Left lobe of liver (tissue), 2 donors: Measurements from ENCODE around the gene C10orf90. TPM values are rescaled to one million over a fixed set of nuclear protein-coding genes. Genes with fewer than 3 reads are reported as not detected.
"Not testable (repeated sequence)": the region's sequence is repeated elsewhere in the genome, so short reads cannot be mapped to it uniquely, and the experiment has no call there.

Experiments
- ATAC-seq: fragments of 200-7000 bp; cut with Tn5 transposase; one replicate; pipeline ENCODE4 v1.9.1; 2020; ENCODE audit warnings: mild to moderate bottlenecking, moderate library complexity
- DNase-seq: peaks from one replicate; pipeline ENCODE4 v3.0.0-alpha.2; 2020; ENCODE audit warnings: low spot score
- total RNA-seq: library from RNA; stranded (reverse); gene quantifications from one replicate; pipeline ENCODE4 v1.2.1, GENCODE V29; 2021
- donor health status: DM: no; HTN: no; CAD: no; lungs with moderate emphysema.
- donor health status: DM: no; HTN: yes; CAD: no.

Gene C10orf90
- total RNA-seq, 1 donor from 2014 or later, result 0.18 TPM

DNA sequence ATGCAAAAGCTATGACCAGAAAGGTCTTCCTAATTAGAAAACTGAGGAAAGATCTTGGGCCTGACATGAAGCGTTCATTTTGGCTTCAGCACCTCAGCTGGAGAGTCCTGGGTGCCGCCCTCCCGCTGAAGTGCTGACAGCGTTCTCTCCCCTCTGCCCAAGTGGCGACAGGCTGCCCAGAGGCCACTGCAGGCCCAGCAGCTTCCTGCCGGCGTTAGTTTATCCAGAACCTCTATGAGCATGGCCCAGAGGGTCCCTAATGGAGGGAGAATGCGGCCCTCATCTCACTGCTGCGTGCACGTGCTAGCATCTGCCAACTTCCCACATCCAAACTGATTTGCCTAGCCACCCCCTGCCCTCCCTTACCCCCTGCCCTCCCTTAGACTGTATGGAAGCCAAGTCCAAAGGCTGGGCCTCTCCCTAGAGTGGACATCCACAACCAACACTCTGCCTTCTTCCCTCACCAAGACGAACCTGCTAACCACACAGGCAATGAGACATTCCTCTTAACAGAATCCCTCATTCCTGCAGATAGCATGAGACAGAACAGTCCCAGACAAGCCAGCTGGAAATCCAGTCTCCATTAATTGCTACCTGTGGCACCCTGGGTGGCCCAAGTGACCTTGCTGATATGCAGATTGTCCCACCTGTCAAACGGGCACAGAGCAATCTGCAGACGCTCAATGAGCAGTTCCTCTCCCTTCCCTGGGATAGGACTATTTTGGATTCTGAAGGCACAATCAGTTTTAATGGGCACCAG, 108.4 kb downstream of the C10orf90 start:
- no peak for DNase-seq
- no peak for ATAC-seq

GRCh38 chr10:126561294-126561920, 109.1 kb downstream of the C10orf90 start:
- no peak for DNase-seq

GRCh38 chr10:126558881-126559280, 111.6 kb downstream of the C10orf90 start:
- no peak for DNase-seq
- no peak for ATAC-seq

More at GRCh38 chr10:126561294-126561920, 109.1 kb downstream of the C10orf90 start:
- peak; percentile 48 for ATAC-seq

DNA sequence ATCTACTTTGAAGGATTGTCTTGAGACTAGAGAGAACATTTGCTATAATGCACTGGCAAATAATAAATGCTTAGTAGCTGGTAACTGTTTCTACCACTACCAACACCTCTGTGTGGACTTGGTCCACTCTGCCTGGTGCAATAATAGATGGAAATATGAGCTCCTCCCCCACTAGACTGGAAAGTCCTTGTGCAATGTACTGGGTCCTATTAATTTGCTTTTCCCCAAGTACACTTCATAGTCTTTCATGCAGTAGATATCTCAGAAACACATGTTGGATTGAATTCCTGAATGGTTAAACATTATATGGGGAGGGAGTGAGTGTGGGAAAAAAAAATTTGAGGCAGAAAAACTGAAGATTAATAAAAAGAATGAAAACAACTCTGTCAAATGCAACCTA, 119.3 kb downstream of the C10orf90 start:
- no peak for DNase-seq
- no peak for ATAC-seq

DNA sequence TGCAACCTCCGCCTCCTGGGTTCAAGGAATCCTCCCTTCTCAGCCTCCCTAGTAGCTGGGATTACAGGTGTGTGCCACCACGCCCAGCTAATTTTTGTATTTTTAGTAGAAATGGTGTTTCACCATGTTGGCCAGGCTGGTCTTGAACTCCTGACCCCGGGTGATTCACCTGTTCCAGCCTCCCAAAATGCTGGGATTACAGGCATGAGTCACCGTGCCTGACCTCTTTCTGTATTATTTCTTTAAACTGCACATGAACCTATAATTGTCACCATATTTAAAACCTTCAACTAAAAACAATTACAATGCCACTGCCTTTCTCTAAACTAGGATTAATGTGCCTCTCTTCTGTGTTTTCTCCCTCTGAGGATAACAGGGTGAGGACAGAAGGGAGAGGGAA, 119.9 kb downstream of the C10orf90 start:
- not testable (repeated sequence) for ATAC-seq, DNase-seq

GRCh38 chr10:126549344-126549743, 121.1 kb downstream of the C10orf90 start:
- ATAC-seq, result no peak

DNA sequence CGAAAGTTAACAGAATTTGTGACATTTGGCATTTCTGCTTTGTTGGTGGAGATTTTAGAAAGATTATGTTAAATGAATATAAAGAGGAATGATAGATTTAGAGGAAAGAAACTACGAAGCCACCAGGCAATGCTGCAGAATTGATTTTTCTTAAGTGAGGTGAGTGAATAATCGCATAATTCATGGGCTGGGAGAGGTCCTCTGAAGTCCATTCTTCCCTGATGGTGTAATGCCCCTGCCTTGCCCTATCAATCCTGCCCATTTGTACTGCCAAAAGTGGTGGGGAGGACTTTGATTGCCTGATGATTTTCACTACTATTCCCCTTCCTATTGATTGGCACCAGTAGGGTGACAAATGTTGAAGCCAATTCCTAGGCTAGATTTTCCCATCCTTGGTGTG, 125.9 kb downstream of the C10orf90 start:
- no peak for DNase-seq
- no peak for ATAC-seq

More at GRCh38 chr10:126549344-126549743, 121.1 kb downstream of the C10orf90 start:
- no peak for DNase-seq

DNA sequence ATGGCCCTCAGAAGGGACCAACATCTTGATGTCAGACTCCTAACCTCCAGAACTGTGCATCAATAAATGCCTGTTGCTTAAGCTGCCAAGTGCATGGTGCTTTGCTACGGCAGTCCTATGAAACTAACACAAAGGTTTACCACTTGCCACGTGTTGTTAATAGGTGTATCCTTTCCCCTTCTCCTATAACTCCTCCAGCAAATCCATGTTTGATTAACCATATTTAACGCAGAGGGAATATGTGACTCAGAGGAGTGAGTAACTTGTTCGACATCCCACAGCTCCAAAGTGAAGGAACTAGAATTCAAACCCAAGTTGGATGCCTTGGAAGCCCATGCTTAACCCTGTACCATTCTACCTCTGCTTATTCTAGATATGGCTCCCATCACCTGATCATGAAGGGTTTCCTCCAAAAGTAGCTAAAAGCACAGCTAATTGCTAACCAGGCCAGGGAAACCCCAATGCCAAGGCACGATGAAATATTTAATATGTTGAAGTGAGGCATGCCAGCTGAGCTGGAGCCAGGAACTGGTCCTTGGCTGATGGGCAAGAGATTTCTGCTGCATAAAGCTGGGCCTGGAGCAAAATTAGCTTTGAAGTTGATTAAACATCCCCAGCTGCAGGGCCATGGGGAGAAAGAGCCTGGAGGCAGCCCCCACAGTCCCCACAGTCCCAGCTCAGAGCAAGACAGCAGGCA, 131.9 kb downstream of the C10orf90 start:
- no peak for ATAC-seq
- DNase-seq, result no peak

DNA sequence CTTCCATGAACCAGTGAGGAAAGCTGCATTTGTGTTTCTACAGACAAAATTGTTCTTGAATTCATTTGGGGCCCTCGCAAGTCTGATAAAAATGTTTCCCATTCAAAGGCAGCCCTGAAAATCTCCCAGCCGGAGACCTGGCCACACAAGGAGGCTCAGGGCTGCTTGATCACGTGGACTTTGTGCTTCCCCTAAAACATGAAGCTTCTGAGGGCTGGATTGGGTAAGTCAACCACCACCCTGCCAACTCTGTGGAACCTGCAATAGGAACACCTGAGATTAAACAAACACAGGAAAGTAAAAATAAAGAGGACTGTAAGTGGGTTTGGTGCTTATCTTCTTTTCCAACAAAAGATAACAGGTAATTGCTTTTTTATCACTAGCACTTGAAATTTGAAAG, 133.8 kb downstream of the C10orf90 start:
- no peak for DNase-seq
- no peak for ATAC-seq

DNA sequence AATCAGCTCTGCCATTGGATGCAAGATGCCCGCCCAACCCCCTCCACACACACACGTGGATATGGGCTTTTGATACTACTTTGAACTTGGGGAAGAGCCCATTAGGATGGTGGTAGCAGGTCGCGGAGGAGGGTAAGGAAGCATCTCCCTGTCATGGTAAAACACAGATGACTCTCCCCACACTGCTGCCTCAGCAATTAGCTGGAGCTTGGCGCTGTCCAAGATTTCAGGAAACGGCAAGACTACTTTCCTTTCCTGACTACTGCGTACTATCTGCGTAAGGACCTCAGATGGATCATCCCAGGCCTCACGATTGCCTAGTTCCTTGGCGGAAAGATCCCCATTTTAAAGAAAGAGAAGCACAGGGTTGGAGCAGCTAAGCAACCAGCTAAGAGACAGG, 134.3 kb downstream of the C10orf90 start:
- no peak for ATAC-seq
- no peak for DNase-seq

- ATAC-seq (no peak), DNase-seq (no peak)
Observed at GRCh38 chr10:126533644-126534043, 136.8 kb downstream of the C10orf90 start.

DNA sequence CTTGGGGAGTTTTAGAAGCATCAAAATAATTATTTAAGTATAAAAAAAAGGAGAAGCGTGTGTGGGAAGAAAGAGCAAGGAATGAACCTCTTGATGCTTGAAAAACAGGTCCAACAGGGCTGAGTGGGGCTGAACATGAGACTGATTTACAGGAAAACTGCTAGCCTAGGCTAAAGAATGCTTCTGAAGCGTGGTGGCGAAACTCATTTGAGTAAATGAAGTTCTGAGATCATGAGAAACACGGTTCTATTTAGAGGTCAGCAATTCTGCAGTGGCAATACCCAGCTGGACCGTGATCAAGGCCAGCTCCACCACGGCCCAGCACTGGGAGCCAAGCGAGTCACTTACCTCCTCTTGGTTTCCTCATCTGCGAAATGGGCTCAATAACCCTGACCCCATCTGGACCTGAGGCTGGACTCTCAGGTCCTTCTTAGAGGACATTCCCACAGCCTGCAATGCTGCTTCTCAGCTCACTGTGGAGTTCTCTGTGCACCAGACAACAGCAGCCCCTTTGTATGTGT, 142.1 kb downstream of the C10orf90 start:
- no peak for DNase-seq
- ATAC-seq, result no peak

DNA sequence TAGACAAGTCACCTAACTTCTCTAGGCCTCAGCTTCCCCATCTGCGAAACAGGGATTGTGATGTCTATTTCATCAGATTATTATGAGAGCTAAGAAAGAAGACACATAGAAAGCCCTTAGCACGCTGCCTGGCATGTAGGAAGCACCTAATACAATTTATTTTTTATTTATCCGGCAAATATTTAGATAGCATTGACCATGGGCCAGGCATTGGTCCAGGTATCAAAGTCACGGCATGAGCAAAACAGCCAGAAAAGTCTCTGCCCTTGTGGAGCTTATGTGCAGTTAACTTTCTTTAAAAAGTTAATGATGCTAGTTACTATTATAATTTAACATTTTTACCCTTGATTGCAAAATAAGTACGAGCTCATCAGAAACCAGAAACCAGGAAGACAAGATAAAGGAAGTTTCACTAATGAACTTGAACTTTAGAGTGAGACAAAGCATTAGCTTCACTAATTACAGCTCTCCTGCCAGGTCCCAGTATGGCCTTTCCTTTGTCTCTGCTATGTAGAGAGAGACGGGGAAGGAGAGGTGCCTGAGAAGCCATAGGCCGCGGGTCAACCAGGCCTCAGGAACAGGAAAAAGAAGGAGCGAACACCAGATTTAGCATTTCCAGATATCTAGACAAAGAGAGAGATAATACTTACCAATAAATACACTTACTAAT, 142.7 kb downstream of the C10orf90 start:
- ATAC-seq (peak; percentile 81), DNase-seq (no peak)

- ATAC-seq, result no peak
Observed at GRCh38 chr10:126525326-126525725, 145.2 kb downstream of the C10orf90 start.

DNA sequence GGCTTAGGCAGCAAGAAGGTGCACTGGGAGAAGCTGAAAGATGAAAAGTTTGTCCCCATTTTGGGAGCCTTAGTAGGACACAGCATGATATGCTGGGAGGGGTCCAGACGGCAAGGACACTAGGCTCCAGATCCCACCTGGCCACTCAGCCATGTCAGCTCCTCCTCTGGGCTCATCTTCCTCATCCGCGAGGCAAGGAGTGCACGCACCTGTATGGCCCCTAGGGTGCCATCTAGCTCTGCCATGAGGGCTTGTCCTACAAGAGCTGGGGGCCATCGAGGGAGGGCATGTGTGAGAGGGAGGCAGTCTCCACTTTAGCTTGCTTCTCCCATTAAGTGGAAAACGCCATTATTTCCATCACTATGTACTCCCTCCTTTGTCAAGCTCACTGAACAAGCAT, 146.0 kb downstream of the C10orf90 start:
- DNase-seq (no peak), ATAC-seq (no peak)

More at GRCh38 chr10:126525326-126525725, 145.2 kb downstream of the C10orf90 start:
- DNase-seq, result no peak

DNA sequence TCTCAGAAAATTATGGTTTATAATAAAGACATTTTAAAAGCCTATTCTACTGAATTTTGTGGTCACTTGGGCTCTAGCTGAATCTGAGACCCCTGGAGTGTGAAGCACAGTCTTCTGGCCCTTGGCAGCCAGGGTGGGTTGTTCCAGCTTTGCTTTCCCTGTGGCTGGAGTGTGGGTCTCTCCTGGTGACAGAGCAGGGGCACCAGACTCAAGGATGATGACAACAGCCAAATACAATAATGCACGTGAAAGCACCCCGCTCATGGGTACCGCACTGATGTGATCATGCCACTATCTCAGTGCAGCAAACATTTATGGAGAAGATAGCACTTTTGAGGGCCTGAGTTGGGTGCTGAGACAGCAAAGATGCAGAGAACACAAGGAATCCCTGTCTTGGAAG, 147.4 kb downstream of the C10orf90 start:
- DNase-seq (no peak), ATAC-seq (no peak)

DNA sequence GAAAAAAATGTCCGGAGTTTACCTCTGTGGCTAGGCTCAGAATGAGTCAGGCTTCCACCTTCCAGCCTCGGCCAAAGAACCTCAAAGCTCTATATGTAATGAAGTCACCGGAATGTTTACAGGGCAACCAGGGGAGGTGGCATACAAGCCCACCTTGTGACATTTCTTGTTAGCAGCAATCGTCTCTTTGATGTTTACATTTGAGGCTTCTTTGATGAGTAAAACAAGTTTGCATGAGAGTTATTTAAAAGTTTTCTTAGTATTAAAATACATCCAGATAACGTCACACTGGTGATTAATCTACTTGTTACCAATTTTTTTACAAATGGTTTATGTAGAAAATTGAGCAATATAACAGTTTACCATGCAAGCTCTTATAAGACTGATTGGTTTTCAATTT, 149.1 kb downstream of the C10orf90 start:
- ATAC-seq (no peak), DNase-seq (no peak)

DNA sequence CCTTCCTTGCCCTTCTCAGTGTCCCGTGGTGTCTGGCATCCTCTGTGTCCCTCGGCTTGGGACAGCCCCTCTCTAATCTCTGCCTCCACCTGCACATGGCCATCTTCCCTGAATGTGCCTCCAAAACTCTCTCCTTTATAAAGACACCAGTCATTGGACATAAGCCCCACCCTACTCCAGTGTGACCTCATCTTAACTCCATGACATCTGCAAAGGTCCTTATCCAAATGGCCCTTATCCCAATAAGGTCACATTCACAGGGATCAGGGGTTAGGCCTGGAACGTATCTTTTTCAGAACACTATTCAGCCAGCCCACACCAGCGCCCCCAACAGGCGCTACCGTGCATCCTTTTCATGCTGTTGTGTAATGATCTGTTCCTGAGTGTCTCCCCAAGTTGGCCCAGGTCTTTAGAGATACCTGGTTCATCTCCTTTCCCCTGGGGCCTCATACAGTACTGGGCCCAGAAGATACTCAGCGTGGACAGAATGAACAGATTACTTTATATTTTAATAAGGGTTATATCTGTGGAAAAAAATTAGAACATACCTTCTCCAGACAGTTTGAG, 149.7 kb downstream of the C10orf90 start:
- no peak for ATAC-seq
- no peak for DNase-seq

- no peak for DNase-seq
- no peak for ATAC-seq
Observed at GRCh38 chr10:126519992-126520391, 150.5 kb downstream of the C10orf90 start.

- ATAC-seq, result peak; percentile 81
- DNase-seq, result no peak
Observed at GRCh38 chr10:126519185-126519584, 151.3 kb downstream of the C10orf90 start.
